Vagina (tissue), 2 donors: Measurements from ENCODE around the gene RUNDC3A. TPM values are rescaled to one million over a fixed set of nuclear protein-coding genes. Genes with fewer than 3 reads are reported as not detected.
A peak's percentile ranks its signal among the peaks of the same experiment; 100 is the strongest.

Experiments
- DNase-seq, 2 donors: peaks; one replicate each; pipeline ENCODE4 v3.0.0-alpha.2; 2017; ENCODE audit errors: extremely low spot score in 2 of 2
- H3K27ac ChIP-seq: fragments of 200-600 bp; sonication (generic); one replicate; pipeline ENCODE4 v1.5.1; 2019
- H3K27me3 ChIP-seq: fragments of 200-600 bp; sonication (generic); one replicate; pipeline ENCODE4 v1.5.1; 2019
- H3K36me3 ChIP-seq, 2 donors: fragments of 200-600 bp; sonication (generic); one replicate each; pipeline ENCODE4 v1.5.1; 2017 to 2019
- H3K4me1 ChIP-seq: fragments of 200-600 bp; sonication (generic); one replicate; pipeline ENCODE4 v1.5.1; 2019
- H3K4me3 ChIP-seq, 2 donors: fragments of 200-600 bp; sonication (generic); 1 replicate in 1 of 2; 2 replicates in 1 of 2; pipeline ENCODE4 v1.5.1; 2016 to 2019
- H3K9me3 ChIP-seq: fragments of 200-600 bp; sonication (generic); one replicate; pipeline ENCODE4 v1.5.1; 2019
- CTCF ChIP-seq, 3 experiments: fragments of 450-650 bp in 2 of 3; fragments of 200-600 bp in 1 of 3; sonication (generic) in 1 of 3; IDR thresholded peaks; one replicate each; pipeline ENCODE4 v1.5.1; 2017 to 2019; ENCODE audit warnings: antibody characterized with exemption in 3 of 3, mild to moderate bottlenecking in 2 of 3, moderate library complexity in 2 of 3
- POLR2A ChIP-seq, 2 donors: fragments of 450-650 bp; IDR thresholded peaks; one replicate each; pipeline ENCODE4 v1.6.1; 2017; ENCODE audit warnings: antibody characterized with exemption in 2 of 2, mild to moderate bottlenecking in 2 of 2, moderate library complexity in 2 of 2
- POLR2AphosphoS5 ChIP-seq, 2 donors: sonication (generic); formaldehyde crosslinking; IDR thresholded peaks; one replicate each; pipeline ENCODE4 v1.9.0; 2017; ENCODE audit warnings: antibody characterized with exemption in 2 of 2, mild to moderate bottlenecking in 2 of 2, low read depth in 1 of 2; ENCODE audit not compliant: insufficient read depth in 1 of 2
- intact Hi-C: fragments of 100-400 bp; cut with DNase I; formaldehyde crosslinking; loops from one replicate; pipeline ENCODE4 v1.15.1; 2023
- total RNA-seq: library from RNA; depleted of rRNA; stranded (reverse); fragments of >200 nt; gene quantifications from one replicate; pipeline ENCODE4 v1.2.3, GENCODE V29; 2016

RUNDC3A gene
- total RNA-seq, 1 donor from 2014 or later: 2.0 TPM

GRCh38 chr17:44304651-44305050 lies 3.8 kb upstream of the RUNDC3A start:
- Histone ChIP-seq H3K27ac (no peak overlapping the region), H3K27me3 (no peaks in the 10 kb centered on the region), H3K4me3 (no peak overlapping the region), H3K4me1 (peaks cover 21% of the 10 kb centered on the region), H3K36me3 (no peaks in the 10 kb centered on the region), H3K9me3 (no peaks in the 10 kb centered on the region)
- TF ChIP-seq POLR2AphosphoS5 (IDR thresholded peaks at IDR 0.05; ENCODE audit: insufficient read depth in 1 of 2, low read depth in 1 of 2) (no peak), POLR2A (IDR thresholded peaks at IDR 0.05) (no peak), CTCF (IDR thresholded peaks at IDR 0.05) (no peak)
- no peak for DNase-seq
- intact Hi-C loops: no loop called here

- no peaks in the 10 kb centered on the region for H3K27me3 ChIP-seq
- no peak overlapping the region for H3K27ac ChIP-seq
- no peak for DNase-seq
- peak overlapping the region; percentile 44 for H3K4me3 ChIP-seq
- H3K36me3 ChIP-seq: no peaks in the 10 kb centered on the region
- no peaks in the 10 kb centered on the region for H3K9me3 ChIP-seq
- intact Hi-C loops: no loop called here
- H3K4me1 ChIP-seq: peaks cover 21% of the 10 kb centered on the region
- TF ChIP-seq CTCF (IDR thresholded peaks at IDR 0.05) (no peak), POLR2A (IDR thresholded peaks at IDR 0.05) (no peak), POLR2AphosphoS5 (IDR thresholded peaks at IDR 0.05; ENCODE audit: insufficient read depth in 1 of 2, low read depth in 1 of 2) (no peak)
These were observed 814 bp upstream of the RUNDC3A start for GRCh38 chr17:44307387-44308186.

- Histone ChIP-seq H3K4me1 (peaks cover 21% of the 10 kb centered on the region), H3K36me3 (no peaks in the 10 kb centered on the region), H3K9me3 (no peaks in the 10 kb centered on the region), H3K4me3 (peak overlapping the region; percentile 44), H3K27ac (no peak overlapping the region), H3K27me3 (peaks cover under 1% of the 10 kb centered on the region)
- no peak for TF ChIP-seq POLR2AphosphoS5 (IDR thresholded peaks at IDR 0.05; ENCODE audit: insufficient read depth in 1 of 2, low read depth in 1 of 2)
- TF ChIP-seq POLR2A (IDR thresholded peaks at IDR 0.05): no peak
- TF ChIP-seq CTCF (IDR thresholded peaks at IDR 0.05): no peak
- DNase-seq: no peak
- intact Hi-C loops: no loop called here
These were observed 464 bp downstream of the RUNDC3A start for GRCh38 chr17:44308865-44309264.

- peaks cover 6% of the 10 kb centered on the region for H3K27me3 ChIP-seq
- no peaks in the 10 kb centered on the region for H3K36me3 ChIP-seq
- intact Hi-C loops: no loop called here
- H3K4me1 ChIP-seq: peaks cover 22% of the 10 kb centered on the region
- TF ChIP-seq POLR2AphosphoS5 (IDR thresholded peaks at IDR 0.05; ENCODE audit: insufficient read depth in 1 of 2, low read depth in 1 of 2) (no peak), CTCF (IDR thresholded peaks at IDR 0.05) (no peak), POLR2A (IDR thresholded peaks at IDR 0.05) (no peak)
- H3K4me3 ChIP-seq: no peak overlapping the region
- H3K27ac ChIP-seq: no peak overlapping the region
- no peaks in the 10 kb centered on the region for H3K9me3 ChIP-seq
- no peak for DNase-seq
These were observed 1.1 kb downstream of the RUNDC3A start for GRCh38 chr17:44309472-44309871.

GRCh38 chr17:44310188-44310587 lies 1.8 kb downstream of the RUNDC3A start:
- peaks cover 28% of the 10 kb centered on the region for H3K4me1 ChIP-seq
- H3K9me3 ChIP-seq: no peaks in the 10 kb centered on the region
- H3K36me3 ChIP-seq: no peaks in the 10 kb centered on the region
- DNase-seq: no peak
- H3K4me3 ChIP-seq: no peak overlapping the region
- peaks cover 6% of the 10 kb centered on the region for H3K27me3 ChIP-seq
- TF ChIP-seq POLR2AphosphoS5 (IDR thresholded peaks at IDR 0.05; ENCODE audit: insufficient read depth in 1 of 2, low read depth in 1 of 2) (no peak), POLR2A (IDR thresholded peaks at IDR 0.05) (no peak), CTCF (IDR thresholded peaks at IDR 0.05) (no peak)
- intact Hi-C loops: no loop called here
- H3K27ac ChIP-seq: no peak overlapping the region
